Esophagus squamous epithelium (tissue), 4 donors: ENCODE measurements around the gene RYR1.

ENCODE experiments used
- POLR2A ChIP-seq, 4 donors: fragments of 450-650 bp; IDR thresholded peaks; one replicate each; pipeline ENCODE4 v1.6.1; 2017; ENCODE audit warnings: antibody characterized with exemption in 4 of 4, mild to moderate bottlenecking in 4 of 4, moderate library complexity in 3 of 4
- TF ChIP-seq, protein P1 (sequence below), 6 experiments: fragments of 450-650 bp in 4 of 6; fragments of 200-600 bp in 2 of 6; sonication (generic) in 2 of 6; IDR thresholded peaks; one replicate each; pipeline ENCODE4 v1.5.1; 2016 to 2019; ENCODE audit warnings: antibody characterized with exemption in 6 of 6, mild to moderate bottlenecking in 4 of 6, moderate library complexity in 4 of 6

GRCh38 chr19:38387550-38388348 is 45.7 kb upstream of the RYR1 start, which contains the start of gene GGN:
- TF ChIP-seq POLR2A (IDR thresholded peaks at IDR 0.05) = peak in 1 of 4 donors; percentile 43
- TF ChIP-seq, protein P1, sequence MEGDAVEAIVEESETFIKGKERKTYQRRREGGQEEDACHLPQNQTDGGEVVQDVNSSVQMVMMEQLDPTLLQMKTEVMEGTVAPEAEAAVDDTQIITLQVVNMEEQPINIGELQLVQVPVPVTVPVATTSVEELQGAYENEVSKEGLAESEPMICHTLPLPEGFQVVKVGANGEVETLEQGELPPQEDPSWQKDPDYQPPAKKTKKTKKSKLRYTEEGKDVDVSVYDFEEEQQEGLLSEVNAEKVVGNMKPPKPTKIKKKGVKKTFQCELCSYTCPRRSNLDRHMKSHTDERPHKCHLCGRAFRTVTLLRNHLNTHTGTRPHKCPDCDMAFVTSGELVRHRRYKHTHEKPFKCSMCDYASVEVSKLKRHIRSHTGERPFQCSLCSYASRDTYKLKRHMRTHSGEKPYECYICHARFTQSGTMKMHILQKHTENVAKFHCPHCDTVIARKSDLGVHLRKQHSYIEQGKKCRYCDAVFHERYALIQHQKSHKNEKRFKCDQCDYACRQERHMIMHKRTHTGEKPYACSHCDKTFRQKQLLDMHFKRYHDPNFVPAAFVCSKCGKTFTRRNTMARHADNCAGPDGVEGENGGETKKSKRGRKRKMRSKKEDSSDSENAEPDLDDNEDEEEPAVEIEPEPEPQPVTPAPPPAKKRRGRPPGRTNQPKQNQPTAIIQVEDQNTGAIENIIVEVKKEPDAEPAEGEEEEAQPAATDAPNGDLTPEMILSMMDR (IDR thresholded peaks at IDR 0.05) = peak in 1 of 6 experiments; percentile 7
